Right atrium auricular region (tissue), 2 donors: ENCODE results near the gene C1orf21. TPM values are rescaled to one million over a fixed set of nuclear protein-coding genes. Genes with fewer than 3 reads are reported as not detected.

Experiments
- DNase-seq: peaks from one replicate; pipeline ENCODE4 v3.0.0-alpha.2; 2019; ENCODE audit warnings: low spot score
- H3K27ac ChIP-seq, 2 donors: fragments of 200-600 bp; sonication (generic); 1 replicate in 1 of 2; 2 replicates in 1 of 2; pipeline ENCODE4 v1.5.1; 2016 to 2019
- H3K27me3 ChIP-seq, 2 donors: fragments of 200-600 bp; sonication (generic); one replicate each; pipeline versions ENCODE4 v1.5.1 to v1.6.0; 2017 to 2019
- H3K36me3 ChIP-seq: fragments of 200-600 bp; sonication (generic); one replicate; pipeline ENCODE4 v1.5.1; 2016
- H3K4me1 ChIP-seq, 2 donors: fragments of 200-600 bp; sonication (generic); one replicate each; pipeline versions ENCODE4 v1.5.1 to v1.6.0; 2017 to 2019
- H3K4me3 ChIP-seq, 2 donors: fragments of 200-600 bp; sonication (generic); 1 replicate in 1 of 2; 2 replicates in 1 of 2; pipeline ENCODE4 v1.5.1; 2017 to 2019; ENCODE audit warnings: mild to moderate bottlenecking in 1 of 2, moderate library complexity in 1 of 2
- H3K9me3 ChIP-seq, 2 donors: fragments of 200-600 bp; sonication (generic); one replicate each; pipeline ENCODE4 v1.5.1; 2019
- CTCF ChIP-seq, 2 donors: fragments of 200-600 bp; sonication (generic); IDR thresholded peaks; one replicate each; pipeline ENCODE4 v1.5.1; 2019; ENCODE audit warnings: antibody characterized with exemption in 2 of 2
- total RNA-seq, 2 donors: library from RNA; depleted of rRNA; stranded (reverse); fragments of >200 nt; gene quantifications; one replicate each; pipeline ENCODE4 v1.1.0, GENCODE V29; 2016

The C1orf21 gene
- total RNA-seq, 2 donors from 2014 or later, result 49.4 to 78.5 TPM

- no peak for DNase-seq
- peaks cover 0 to 57% of the 10 kb centered on the region in 2 donors for H3K4me1 ChIP-seq
- H3K27ac ChIP-seq, result no peak overlapping the region
- no peak overlapping the region for H3K4me3 ChIP-seq
- no peaks in the 10 kb centered on the region for H3K27me3 ChIP-seq
- no peaks in the 10 kb centered on the region for H3K36me3 ChIP-seq
- H3K9me3 ChIP-seq, result no peaks in the 10 kb centered on the region
- TF ChIP-seq CTCF (IDR thresholded peaks at IDR 0.05), result no peak
Measured at GRCh38 chr1:184442260-184442659, 55.4 kb downstream of the C1orf21 start.

- H3K27me3 ChIP-seq, result no peaks in the 10 kb centered on the region
- H3K9me3 ChIP-seq, result no peaks in the 10 kb centered on the region
- TF ChIP-seq CTCF (IDR thresholded peaks at IDR 0.05), result no peak
- H3K4me1 ChIP-seq, result peaks cover 0 to 56% of the 10 kb centered on the region in 2 donors
- H3K27ac ChIP-seq, result peak overlapping the region in 1 of 2 donors; percentile 6
- H3K4me3 ChIP-seq, result no peak overlapping the region
- no peak for DNase-seq
- no peaks in the 10 kb centered on the region for H3K36me3 ChIP-seq
Measured at GRCh38 chr1:184443201-184443600, 56.4 kb downstream of the C1orf21 start.

- peaks cover 0 to 52% of the 10 kb centered on the region in 2 donors for H3K4me1 ChIP-seq
- no peaks in the 10 kb centered on the region for H3K36me3 ChIP-seq
- DNase-seq, result no peak
- TF ChIP-seq CTCF (IDR thresholded peaks at IDR 0.05), result no peak
- H3K27me3 ChIP-seq, result no peaks in the 10 kb centered on the region
- peak overlapping the region in 1 of 2 donors; percentile 6 for H3K27ac ChIP-seq
- H3K9me3 ChIP-seq, result no peaks in the 10 kb centered on the region
- H3K4me3 ChIP-seq, result no peak overlapping the region
Measured at GRCh38 chr1:184443624-184444023, 56.8 kb downstream of the C1orf21 start.

- H3K27me3 ChIP-seq, result no peaks in the 10 kb centered on the region
- H3K4me3 ChIP-seq, result no peak overlapping the region
- no peak for TF ChIP-seq CTCF (IDR thresholded peaks at IDR 0.05)
- H3K9me3 ChIP-seq, result no peaks in the 10 kb centered on the region
- no peaks in the 10 kb centered on the region for H3K36me3 ChIP-seq
- no peak overlapping the region for H3K27ac ChIP-seq
- H3K4me1 ChIP-seq, result peaks cover 0 to 52% of the 10 kb centered on the region in 2 donors
- no peak for DNase-seq
Measured at GRCh38 chr1:184445997-184446396, 59.2 kb downstream of the C1orf21 start.

- peaks cover 0 to 39% of the 10 kb centered on the region in 2 donors for H3K4me1 ChIP-seq
Measured at GRCh38 chr1:184447651-184448185, 60.9 kb downstream of the C1orf21 start.

More at GRCh38 chr1:184447651-184448185, 60.9 kb downstream of the C1orf21 start:
- no peak overlapping the region for H3K27ac ChIP-seq
- H3K4me3 ChIP-seq, result no peak overlapping the region
- H3K27me3 ChIP-seq, result no peaks in the 10 kb centered on the region
- H3K36me3 ChIP-seq, result no peaks in the 10 kb centered on the region
- no peak for TF ChIP-seq CTCF (IDR thresholded peaks at IDR 0.05)
- no peak for DNase-seq
- no peaks in the 10 kb centered on the region for H3K9me3 ChIP-seq
